Mesenchymal stem cell (in vitro differentiated cells and primary cell): ENCODE measurements around the gene ADRB2.
A peak's percentile ranks its signal among the peaks of the same experiment; 100 is the strongest.

Experiments used
- DNase-seq: peaks from one replicate; pipeline ENCODE4 v3.0.0-alpha.2; 2013
- H2AFZ ChIP-seq: one replicate; pipeline ENCODE4 v1.6.1; 2013; ENCODE audit warnings: low read depth, mild to moderate bottlenecking, control low read depth, inconsistent platforms, low read length, moderate library complexity
- H2AK5ac ChIP-seq: 2 replicates; pipeline ENCODE4 v1.6.1; 2013; ENCODE audit warnings: low read length, moderate library complexity, mild to moderate bottlenecking, inconsistent platforms; ENCODE audit not compliant: severe bottlenecking
- H2BK120ac ChIP-seq: one replicate; pipeline ENCODE4 v1.6.1; 2013; ENCODE audit warnings: low read depth, mild to moderate bottlenecking, inconsistent platforms, low read length, moderate library complexity
- H2BK12ac ChIP-seq, 2 experiments: one replicate each; pipeline ENCODE4 v1.6.1; 2013; ENCODE audit warnings: inconsistent platforms in 2 of 2, low read length in 2 of 2, mild to moderate bottlenecking in 2 of 2, moderate library complexity in 2 of 2, control low read depth in 1 of 2
- H2BK15ac ChIP-seq: one replicate; pipeline ENCODE4 v1.6.1; 2013; ENCODE audit warnings: mild to moderate bottlenecking, low read depth, inconsistent platforms; ENCODE audit not compliant: poor library complexity, severe bottlenecking
- H2BK5ac ChIP-seq: 2 replicates; pipeline ENCODE4 v1.6.1; 2013; ENCODE audit warnings: low read depth, mild to moderate bottlenecking, low read length, control low read depth, inconsistent platforms; ENCODE audit not compliant: poor library complexity, severe bottlenecking
- H3K14ac ChIP-seq, 2 experiments: one replicate each; pipeline ENCODE4 v1.6.1; 2013; ENCODE audit warnings: inconsistent platforms in 2 of 2, low read length in 2 of 2, control low read depth in 1 of 2, mild to moderate bottlenecking in 1 of 2, moderate library complexity in 1 of 2
- H3K18ac ChIP-seq, 2 experiments: one replicate each; pipeline ENCODE4 v1.6.1; 2013; ENCODE audit warnings: inconsistent platforms in 2 of 2, low read length in 2 of 2, control low read depth in 1 of 2, low read depth in 1 of 2, mild to moderate bottlenecking in 1 of 2
- H3K23ac ChIP-seq, 2 experiments: one replicate each; pipeline ENCODE4 v1.6.1; 2013; ENCODE audit warnings: inconsistent platforms in 2 of 2, low read length in 2 of 2, mild to moderate bottlenecking in 2 of 2, moderate library complexity in 2 of 2, control low read depth in 1 of 2
- H3K27ac ChIP-seq: 2 replicates; pipeline ENCODE4 v1.5.1; 2013; ENCODE audit warnings: mild to moderate bottlenecking, moderate library complexity, low read length, control low read depth, inconsistent platforms; ENCODE audit not compliant: poor library complexity, severe bottlenecking
- H3K27me3 ChIP-seq, 2 experiments: 2 replicates each; pipeline versions ENCODE4 v1.6.1 to v1.7.0; 2013; ENCODE audit warnings: low read length in 2 of 2, mild to moderate bottlenecking in 2 of 2, moderate library complexity in 2 of 2, control low read depth in 1 of 2, inconsistent platforms in 1 of 2; ENCODE audit not compliant: control insufficient read depth in 1 of 2, insufficient read depth in 1 of 2
- H3K36me3 ChIP-seq, 2 experiments: 2 replicates each; pipeline versions ENCODE4 v1.6.1 to v1.7.0; 2013; ENCODE audit warnings: low read length in 2 of 2, control low read depth in 1 of 2, inconsistent platforms in 1 of 2, low read depth in 1 of 2, mild to moderate bottlenecking in 1 of 2; ENCODE audit not compliant: insufficient read depth in 2 of 2, control insufficient read depth in 1 of 2
- H3K4ac ChIP-seq, 2 experiments: one replicate each; pipeline ENCODE4 v1.6.1; 2013; ENCODE audit warnings: inconsistent platforms in 2 of 2, low read length in 2 of 2, mild to moderate bottlenecking in 2 of 2, moderate library complexity in 2 of 2, control low read depth in 1 of 2, low read depth in 1 of 2
- H3K4me1 ChIP-seq: 2 replicates; pipeline ENCODE4 v1.6.1; 2013; ENCODE audit warnings: low read depth, low read length, control low read depth; ENCODE audit not compliant: control insufficient read depth, insufficient read depth
- H3K4me2 ChIP-seq: 2 replicates; pipeline ENCODE4 v1.6.1; 2013; ENCODE audit warnings: low read length, mild to moderate bottlenecking, inconsistent platforms; ENCODE audit not compliant: poor library complexity, severe bottlenecking
- H3K4me3 ChIP-seq, 2 experiments: 2 replicates each; pipeline versions ENCODE4 v1.5.1 to v1.7.0; 2013; ENCODE audit warnings: low read length in 2 of 2, mild to moderate bottlenecking in 2 of 2, control low read depth in 1 of 2, low read depth in 1 of 2; ENCODE audit not compliant: insufficient read depth in 1 of 2
- H3K79me1 ChIP-seq: replicated peaks from 2 replicates; pipeline ENCODE4 v1.6.1; 2013; ENCODE audit warnings: mild to moderate bottlenecking, control low read depth, low read length, inconsistent platforms; ENCODE audit not compliant: poor library complexity, severe bottlenecking
- H3K9ac ChIP-seq: 2 replicates; pipeline ENCODE4 v1.7.0; 2013; ENCODE audit warnings: mild to moderate bottlenecking, low read length, moderate library complexity
- H3K9me3 ChIP-seq: 2 replicates; pipeline ENCODE4 v1.7.0; 2013; ENCODE audit warnings: mild to moderate bottlenecking, low read length; ENCODE audit not compliant: control insufficient read depth
- H4K8ac ChIP-seq: one replicate; pipeline ENCODE4 v1.6.1; 2013; ENCODE audit warnings: inconsistent platforms, mild to moderate bottlenecking, low read length, moderate library complexity
- H4K91ac ChIP-seq: one replicate; pipeline ENCODE4 v1.6.1; 2013; ENCODE audit warnings: mild to moderate bottlenecking, low read length, inconsistent platforms
- WGBS: methylation state at CpG from one replicate; pipeline ENCODE4 v1.1.7; 2013; ENCODE audit warnings: mixed read lengths; 5-methylcytosine and 5-hydroxymethylcytosine counted together

The ADRB2 gene

GRCh38 chr5:148815086-148815485 is 11.3 kb upstream of the ADRB2 start:
- Histone ChIP-seq H3K27me3 (peaks cover 0 to 7% of the 10 kb centered on the region in 2 experiments), H2BK5ac (no peak overlapping the region), H2AK5ac (no peak overlapping the region), H4K91ac (no peak overlapping the region), H3K14ac (no peak overlapping the region), H2BK120ac (no peak overlapping the region), H3K79me1 (no peaks in the 10 kb centered on the region), H2BK12ac (no peak overlapping the region), H3K18ac (no peak overlapping the region), H3K4ac (no peak overlapping the region), H3K23ac (peak overlapping the region in 1 of 2 experiments; percentile 24), H2AFZ (no peak overlapping the region), H3K36me3 (no peaks in the 10 kb centered on the region), H3K9ac (no peak overlapping the region), H3K27ac (no peak overlapping the region), H3K4me2 (no peak overlapping the region), H3K4me1 (no peaks in the 10 kb centered on the region), H4K8ac (no peak overlapping the region), H3K4me3 (no peak overlapping the region), H2BK15ac (no peak overlapping the region), H3K9me3 (no peaks in the 10 kb centered on the region)
- 72% methylated on average over 2 of the region's 2 CpGs for WGBS
- no peak for DNase-seq

- no peak overlapping the region for H3K14ac ChIP-seq
- no peak overlapping the region for H2BK12ac ChIP-seq
- H3K27ac ChIP-seq, result no peak overlapping the region
- no peak overlapping the region for H3K23ac ChIP-seq
- no peak overlapping the region for H4K8ac ChIP-seq
- H3K4me2 ChIP-seq, result no peak overlapping the region
- no peak overlapping the region for H3K4me3 ChIP-seq
- H2AK5ac ChIP-seq, result no peak overlapping the region
- no peaks in the 10 kb centered on the region for H3K36me3 ChIP-seq
- H3K9ac ChIP-seq, result no peak overlapping the region
- no peak overlapping the region for H2BK120ac ChIP-seq
- H3K27me3 ChIP-seq, result peaks cover 0 to 7% of the 10 kb centered on the region in 2 experiments
- no peaks in the 10 kb centered on the region for H3K9me3 ChIP-seq
- no peak overlapping the region for H3K18ac ChIP-seq
- H4K91ac ChIP-seq, result no peak overlapping the region
- H3K4me1 ChIP-seq, result no peaks in the 10 kb centered on the region
- no peak overlapping the region for H2BK5ac ChIP-seq
- H2AFZ ChIP-seq, result no peak overlapping the region
- H2BK15ac ChIP-seq, result no peak overlapping the region
- no peaks in the 10 kb centered on the region for H3K79me1 ChIP-seq
- no peak for DNase-seq
- H3K4ac ChIP-seq, result no peak overlapping the region
These were observed 10.8 kb upstream of the ADRB2 start for GRCh38 chr5:148815578-148815977.

GRCh38 chr5:148816357-148816756 is 10.1 kb upstream of the ADRB2 start:
- no peak overlapping the region for H2BK120ac ChIP-seq
- no peaks in the 10 kb centered on the region for H3K9me3 ChIP-seq
- H4K8ac ChIP-seq, result no peak overlapping the region
- no peak overlapping the region for H3K14ac ChIP-seq
- WGBS, result 100% methylated on average over 1 of the region's 1 CpG
- H3K27ac ChIP-seq, result no peak overlapping the region
- no peak overlapping the region for H3K4ac ChIP-seq
- no peak overlapping the region for H3K9ac ChIP-seq
- H2BK5ac ChIP-seq, result no peak overlapping the region
- no peak overlapping the region for H3K4me3 ChIP-seq
- no peak overlapping the region for H2BK15ac ChIP-seq
- no peak overlapping the region for H3K23ac ChIP-seq
- no peaks in the 10 kb centered on the region for H3K36me3 ChIP-seq
- H2AFZ ChIP-seq, result no peak overlapping the region
- no peak overlapping the region for H3K18ac ChIP-seq
- no peak overlapping the region for H2AK5ac ChIP-seq
- peaks cover 0 to 7% of the 10 kb centered on the region in 2 experiments for H3K27me3 ChIP-seq
- H3K4me2 ChIP-seq, result no peak overlapping the region
- H2BK12ac ChIP-seq, result no peak overlapping the region
- no peak for DNase-seq
- H3K79me1 ChIP-seq, result no peaks in the 10 kb centered on the region
- peak overlapping the region; percentile 21 for H4K91ac ChIP-seq
- no peaks in the 10 kb centered on the region for H3K4me1 ChIP-seq

- H3K27ac ChIP-seq, result no peak overlapping the region
- no peaks in the 10 kb centered on the region for H3K9me3 ChIP-seq
- peak overlapping the region; percentile 3 to 11 for H3K18ac ChIP-seq
- H3K14ac ChIP-seq, result no peak overlapping the region
- H2BK12ac ChIP-seq, result no peak overlapping the region
- no peak for DNase-seq
- no peak overlapping the region for H3K9ac ChIP-seq
- H3K27me3 ChIP-seq, result peaks cover 0 to 7% of the 10 kb centered on the region in 2 experiments
- no peak overlapping the region for H2AFZ ChIP-seq
- WGBS, result no CpG with 5 or more reads among the region's 1 CpG
- no peaks in the 10 kb centered on the region for H3K4me1 ChIP-seq
- H2AK5ac ChIP-seq, result no peak overlapping the region
- H4K91ac ChIP-seq, result peak overlapping the region; percentile 21
- H3K79me1 ChIP-seq, result no peaks in the 10 kb centered on the region
- no peaks in the 10 kb centered on the region for H3K36me3 ChIP-seq
- no peak overlapping the region for H2BK5ac ChIP-seq
- H3K4me2 ChIP-seq, result no peak overlapping the region
- H3K23ac ChIP-seq, result no peak overlapping the region
- H3K4me3 ChIP-seq, result no peak overlapping the region
- H2BK15ac ChIP-seq, result no peak overlapping the region
- H2BK120ac ChIP-seq, result no peak overlapping the region
- no peak overlapping the region for H3K4ac ChIP-seq
- H4K8ac ChIP-seq, result no peak overlapping the region
These were observed 9.6 kb upstream of the ADRB2 start for GRCh38 chr5:148816782-148817181.
